NB4 (cell line): ENCODE data around the gene PTP4A1.

Source experiments
- CTCF ChIP-seq: IDR thresholded peaks from one replicate; pipeline ENCODE4 v1.5.1; 2012; ENCODE audit warnings: low read depth, low read length
- MAX ChIP-seq: IDR thresholded peaks from 2 replicates; pipeline ENCODE4 v1.6.1; 2011; ENCODE audit warnings: low read depth, low read length
- MYC ChIP-seq: IDR thresholded peaks from 2 replicates; pipeline ENCODE4 v1.6.1; 2011; ENCODE audit warnings: low read depth, low read length
- POLR2A ChIP-seq: IDR thresholded peaks from 2 replicates; pipeline ENCODE4 v1.6.1; 2011; ENCODE audit warnings: mild to moderate bottlenecking; ENCODE audit not compliant: insufficient read length; ENCODE audit errors: extremely low read depth

GRCh38 chr6:63589952-63590411, 17.7 kb downstream of the PTP4A1 start:
- TF ChIP-seq CTCF (no peak), POLR2A (no peak), MYC (no peak), MAX (no peak)
